GM12865 (cell line): ENCODE measurements around the gene GK2.

ENCODE experiments used
- DNase-seq: peaks from one replicate; pipeline ENCODE4 v3.0.0; 2010; ENCODE audit warnings: low read depth
- H3K4me3 ChIP-seq: 2 replicates; pipeline ENCODE4 v1.5.1; 2011; ENCODE audit warnings: mild to moderate bottlenecking, low read depth, low read length, control low read depth
- CTCF ChIP-seq: IDR thresholded peaks from 2 replicates; pipeline ENCODE4 v1.5.1; 2011; ENCODE audit warnings: low read length, control low read depth, low read depth, inconsistent platforms; ENCODE audit not compliant: insufficient read depth; ENCODE audit errors: missing control alignments

Gene GK2

DNA sequence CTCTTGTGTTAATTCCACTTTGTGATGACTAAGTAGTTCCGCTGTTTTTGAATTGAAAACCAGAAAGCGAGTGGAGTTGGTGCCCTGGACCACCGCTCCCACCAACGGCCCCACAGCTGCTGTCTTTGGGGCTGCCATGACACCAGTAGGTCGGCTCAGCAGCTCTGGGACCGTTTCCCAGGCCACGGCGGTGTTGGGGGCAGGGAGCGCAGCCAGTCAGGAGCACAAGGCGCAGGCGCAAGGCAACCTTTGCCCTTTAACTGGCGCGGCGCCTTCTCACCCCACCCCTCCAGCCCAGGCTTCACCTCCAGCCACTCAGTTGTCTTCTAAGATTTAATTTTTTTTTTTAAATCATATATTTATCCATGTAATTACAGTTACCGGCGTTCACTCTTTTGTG, at the start of gene GK2:
Gene GK2 (minus strand): TSS at position 166 of the 400 bp plus-strand sequence. CDS start 28 bp downstream, at position 138.
- DNase-seq = no peak
- TF ChIP-seq CTCF = no peak
- no peak within 1 kb of the TSS for H3K4me3 ChIP-seq

DNA sequence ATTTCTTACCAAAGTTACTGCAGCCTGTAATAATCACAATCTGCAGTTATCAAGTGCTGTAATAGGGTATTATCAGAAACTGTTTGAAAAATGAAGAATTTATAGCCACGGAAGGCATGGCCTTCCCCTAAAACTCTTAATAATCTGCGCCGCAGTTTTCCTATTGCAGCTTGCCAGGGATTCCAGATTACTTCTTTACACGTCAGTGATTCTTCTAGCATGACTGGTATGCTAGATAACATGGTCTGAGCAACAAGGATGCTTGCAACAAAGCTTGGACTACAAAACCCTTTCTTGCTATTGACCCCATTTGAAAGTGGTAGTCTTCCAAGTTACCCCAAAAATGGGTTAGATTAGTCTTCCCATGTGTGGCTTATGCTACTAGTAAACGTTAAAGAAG, 47.2 kb upstream of the GK2 start:
- no peak for TF ChIP-seq CTCF
- no peak overlapping the region for H3K4me3 ChIP-seq
- no peak for DNase-seq

GRCh38 chr4:79454656-79455055, 46.6 kb upstream of the GK2 start:
- no peak for TF ChIP-seq CTCF
- H3K4me3 ChIP-seq = no peak overlapping the region
- DNase-seq = no peak

DNA sequence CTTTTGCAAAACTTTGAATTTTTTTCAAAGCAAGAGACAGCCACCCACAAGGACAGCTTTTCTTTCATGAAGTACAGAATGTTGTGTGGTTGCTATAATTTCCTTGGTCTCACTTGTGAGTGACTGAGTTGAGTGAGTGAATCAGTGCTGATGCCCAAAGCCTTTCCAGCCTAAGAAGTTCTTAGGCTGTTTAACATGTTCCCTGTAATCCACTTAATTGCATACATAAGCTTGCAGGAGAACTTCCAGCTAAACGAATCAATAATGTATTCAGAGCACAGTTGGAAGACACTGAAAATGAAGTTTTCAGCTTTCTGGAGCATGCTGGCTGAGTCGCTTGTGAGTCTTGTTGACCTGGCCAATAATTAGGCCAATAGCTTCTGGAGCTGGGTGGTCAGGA, 42.0 kb upstream of the GK2 start:
- TF ChIP-seq CTCF = no peak
- H3K4me3 ChIP-seq = no peak overlapping the region
- DNase-seq = no peak

DNA sequence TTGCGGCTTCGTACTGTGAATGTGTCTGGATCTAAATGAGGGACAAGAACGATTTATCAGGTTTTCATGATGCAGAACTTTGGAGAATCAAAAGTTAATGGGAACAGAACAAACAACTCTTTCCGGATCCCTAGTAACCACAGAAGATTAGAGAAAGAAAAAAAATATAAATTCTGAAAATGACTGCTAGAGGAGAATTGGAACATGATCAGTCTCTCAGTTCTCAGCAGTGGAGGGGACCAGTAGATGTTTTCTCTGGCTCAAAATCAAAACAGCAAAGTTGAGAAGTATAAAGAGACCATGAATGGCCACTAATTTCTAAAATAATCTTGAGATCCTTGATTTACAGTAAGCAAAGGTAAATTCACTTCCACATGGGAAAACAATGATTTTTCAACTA, 38.1 kb upstream of the GK2 start:
- no peak for TF ChIP-seq CTCF
- no peak overlapping the region for H3K4me3 ChIP-seq
- no peak for DNase-seq

DNA sequence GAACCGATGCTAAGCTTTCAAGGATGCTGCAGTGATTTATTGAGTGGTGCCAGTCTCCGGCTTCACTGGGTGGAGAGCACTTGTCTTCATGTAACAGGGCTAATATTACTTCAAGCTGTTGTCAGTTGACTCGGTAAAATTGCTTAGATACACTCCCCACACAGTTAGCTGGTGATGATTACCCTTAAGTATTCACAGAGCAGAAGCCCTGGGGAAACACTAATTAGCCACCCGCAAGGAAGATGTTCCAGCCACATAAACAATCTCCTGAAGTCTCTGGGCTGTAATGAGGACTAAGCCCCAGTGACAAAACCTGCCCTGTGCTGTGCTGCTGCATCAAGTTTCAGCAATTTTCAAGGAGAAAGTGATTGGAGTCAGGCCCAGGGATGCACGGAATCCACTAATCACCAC, 37.3 kb upstream of the GK2 start:
- no peak overlapping the region for H3K4me3 ChIP-seq
- DNase-seq = no peak
- TF ChIP-seq CTCF = no peak

DNA sequence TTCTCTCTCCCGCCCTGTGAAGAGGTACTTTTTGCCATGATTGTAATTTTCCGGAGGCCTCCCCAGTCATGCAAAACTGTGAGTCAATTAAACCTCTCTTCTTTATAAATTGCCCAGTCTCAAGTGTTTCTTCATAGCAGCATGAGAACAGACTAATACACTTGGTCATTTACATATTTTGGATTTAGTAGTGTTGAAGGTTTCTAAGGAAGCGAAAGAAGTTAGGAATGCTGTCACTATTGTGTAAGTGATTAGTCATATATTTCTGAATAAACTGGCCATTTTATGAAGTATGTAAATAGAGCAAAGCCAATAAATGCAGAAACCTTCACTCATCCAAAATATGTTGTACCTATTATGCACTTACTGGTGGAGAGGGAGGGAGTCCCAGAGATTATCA, 34.4 kb upstream of the GK2 start:
- no peak for DNase-seq
- no peak for TF ChIP-seq CTCF

More for the DNA sequence above, 34.4 kb upstream of the GK2 start:
- no peak overlapping the region for H3K4me3 ChIP-seq
